MM.1S (cell line): Measurements from ENCODE around the gene JUN.

Experiments used
- EZH2 ChIP-seq: fragments of 300-600 bp; sonication (generic); optimal IDR thresholded peaks from 2 replicates; pipeline ENCODE3; 2017; ENCODE audit warnings: low read depth, mild to moderate bottlenecking, antibody characterized with exemption, low read length, mixed read lengths
- EZH2phosphoT487 ChIP-seq: fragments of 300-600 bp; sonication (generic); IDR thresholded peaks from 2 replicates; pipeline ENCODE4 v1.6.1; 2018; ENCODE audit warnings: antibody characterized with exemption, low read length
- TF ChIP-seq, protein P1 (sequence below): fragments of 300-600 bp; sonication (generic); IDR thresholded peaks from 2 replicates; pipeline ENCODE4 v1.5.1; 2016; ENCODE audit warnings: antibody characterized with exemption, low read length, mixed read lengths

DNA sequence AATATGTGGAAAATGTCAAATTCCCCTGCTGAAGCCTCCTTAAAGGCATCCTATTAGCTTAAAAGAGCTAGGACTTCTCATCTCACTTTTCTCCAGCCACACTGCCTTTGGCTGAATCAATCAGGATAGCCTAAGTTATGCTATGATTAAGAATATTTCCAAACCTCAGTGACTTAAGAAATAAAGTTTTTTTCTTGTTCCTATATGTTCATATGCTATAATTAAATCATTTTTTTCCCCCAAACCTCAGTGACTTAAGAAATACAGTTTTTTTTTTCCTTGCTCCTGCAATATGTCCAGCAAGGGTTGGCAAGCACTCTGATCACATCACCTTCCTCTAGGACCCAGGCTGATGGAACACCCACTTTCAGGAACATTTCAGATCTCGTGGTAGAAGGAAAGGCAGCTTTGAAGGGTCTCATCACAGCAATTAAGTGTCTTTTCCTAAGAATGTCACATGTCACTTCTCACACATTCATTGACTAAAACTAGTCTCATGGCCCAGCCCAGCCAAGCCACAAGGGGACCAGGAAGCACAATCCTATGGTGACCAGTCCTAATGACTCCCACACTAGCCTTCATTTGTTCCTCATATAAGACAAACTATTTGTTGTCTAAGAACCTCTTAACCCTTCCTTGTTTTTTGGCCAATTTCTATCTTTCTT lies 6.3 kb upstream of the JUN start:
- TF ChIP-seq EZH2 (no peak), EZH2phosphoT487 (no peak)
- TF ChIP-seq, protein P1, sequence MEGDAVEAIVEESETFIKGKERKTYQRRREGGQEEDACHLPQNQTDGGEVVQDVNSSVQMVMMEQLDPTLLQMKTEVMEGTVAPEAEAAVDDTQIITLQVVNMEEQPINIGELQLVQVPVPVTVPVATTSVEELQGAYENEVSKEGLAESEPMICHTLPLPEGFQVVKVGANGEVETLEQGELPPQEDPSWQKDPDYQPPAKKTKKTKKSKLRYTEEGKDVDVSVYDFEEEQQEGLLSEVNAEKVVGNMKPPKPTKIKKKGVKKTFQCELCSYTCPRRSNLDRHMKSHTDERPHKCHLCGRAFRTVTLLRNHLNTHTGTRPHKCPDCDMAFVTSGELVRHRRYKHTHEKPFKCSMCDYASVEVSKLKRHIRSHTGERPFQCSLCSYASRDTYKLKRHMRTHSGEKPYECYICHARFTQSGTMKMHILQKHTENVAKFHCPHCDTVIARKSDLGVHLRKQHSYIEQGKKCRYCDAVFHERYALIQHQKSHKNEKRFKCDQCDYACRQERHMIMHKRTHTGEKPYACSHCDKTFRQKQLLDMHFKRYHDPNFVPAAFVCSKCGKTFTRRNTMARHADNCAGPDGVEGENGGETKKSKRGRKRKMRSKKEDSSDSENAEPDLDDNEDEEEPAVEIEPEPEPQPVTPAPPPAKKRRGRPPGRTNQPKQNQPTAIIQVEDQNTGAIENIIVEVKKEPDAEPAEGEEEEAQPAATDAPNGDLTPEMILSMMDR = no peak
